ENCODE results near the gene FAM200C. TPM values are rescaled to one million over a fixed set of nuclear protein-coding genes. Genes with fewer than 3 reads are reported as not detected.

The FAM200C gene
- total RNA-seq, 5 donors from 2014 or later (not counting 1 experiment from before 2014, with no cell fraction given) = 0.12 to 0.76 (median 0.58) TPM; not detected in 1

DNA sequence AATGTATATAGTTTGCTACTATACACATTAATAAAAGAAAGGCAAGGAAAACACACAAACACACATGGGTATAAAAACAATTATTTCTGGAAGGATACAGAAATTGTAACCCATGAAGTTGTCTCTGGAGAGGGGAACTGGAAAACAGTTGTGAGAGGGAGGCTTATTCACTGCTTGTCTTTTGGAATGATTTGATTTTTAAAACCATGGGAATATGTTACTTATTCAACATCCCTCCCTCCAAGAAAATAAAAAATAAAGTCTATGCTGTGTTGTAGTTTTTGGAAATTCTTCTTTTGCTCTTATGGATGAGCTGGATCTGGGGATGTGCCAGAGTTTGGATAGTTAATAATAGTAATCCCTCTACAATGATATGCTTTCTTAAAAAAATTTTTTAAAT, 23.4 kb downstream of the FAM200C start:
- ATAC-seq (replicated peaks in 1 of 4) (no peak), DNase-seq (no peak)
- H3K4me3 Mint-ChIP-seq = no peak overlapping the region
- H3K36me3 Mint-ChIP-seq = no peaks in the 10 kb centered on the region
- ChIA-PET CTCF (interaction anchor here (0.6 to 1.1 kb wide), 2 partner anchors 47 to 355 kb away, joined by 4 to 16 read pairs; no protein-coding TSS in a partner anchor), POLR2A (interaction anchor here in 1 of 2 donors (0.6 kb wide), 1 partner anchor 192 kb away, joined by 7 read pairs; no protein-coding TSS in a partner anchor)
- H3K27ac ChIP-seq (ENCODE audit: low read length) = no peak overlapping the region
- H3K27me3 Mint-ChIP-seq = peaks cover 45 to 49% of the 10 kb centered on the region in 2 donors
- H3K4me1 Mint-ChIP-seq = no peaks in the 10 kb centered on the region
- no peak overlapping the region for H3K27ac Mint-ChIP-seq
- no peaks in the 10 kb centered on the region for H3K9me3 Mint-ChIP-seq
- no peaks in the 10 kb centered on the region for H3K27me3 ChIP-seq (replicated peaks in 1 of 2; ENCODE audit: control insufficient read depth in 2 of 2, extremely low read depth in 1 of 2, insufficient read depth in 2 of 2, low read length in 1 of 2)
- no peaks in the 10 kb centered on the region for H3K9me3 ChIP-seq
- H3K36me3 ChIP-seq (ENCODE audit: control insufficient read depth in 2 of 2, extremely low read depth in 1 of 2, insufficient read depth in 1 of 2, low read length in 1 of 2) = no peaks in the 10 kb centered on the region
- no peak overlapping the region for H3K4me3 ChIP-seq (ENCODE audit: control insufficient read depth in 1 of 2, extremely low read depth in 1 of 2, low read length in 1 of 2)
- no peaks in the 10 kb centered on the region for H3K4me1 ChIP-seq (ENCODE audit: control insufficient read depth in 1 of 2, extremely low read depth in 1 of 2, insufficient read depth in 2 of 2, low read length in 2 of 2)

- no CpG with 5 or more reads among the region's 2 CpGs for WGBS (ENCODE audit: insufficient coverage)
- POLR2A ChIA-PET = no interaction called here
- Mint-ChIP-seq H3K27me3 (peaks cover 49 to 56% of the 10 kb centered on the region in 2 donors), H3K4me1 (peaks cover 0 to 4% (median 1%) of the 10 kb centered on the region in 3 donors), H3K27ac (no peak overlapping the region), H3K4me3 (no peak overlapping the region), H3K9me3 (no peaks in the 10 kb centered on the region), H3K36me3 (no peaks in the 10 kb centered on the region)
- Histone ChIP-seq H3K9me3 (no peaks in the 10 kb centered on the region), H3K27ac (ENCODE audit: low read length) (no peak overlapping the region), H3K36me3 (ENCODE audit: control insufficient read depth in 2 of 2, extremely low read depth in 1 of 2, insufficient read depth in 1 of 2, low read length in 1 of 2) (no peaks in the 10 kb centered on the region), H3K27me3 (replicated peaks in 1 of 2; ENCODE audit: control insufficient read depth in 2 of 2, extremely low read depth in 1 of 2, insufficient read depth in 2 of 2, low read length in 1 of 2) (peaks cover 0 to 6% of the 10 kb centered on the region in 2 experiments), H3K4me3 (ENCODE audit: control insufficient read depth in 1 of 2, extremely low read depth in 1 of 2, low read length in 1 of 2) (no peak overlapping the region), H3K4me1 (ENCODE audit: control insufficient read depth in 1 of 2, extremely low read depth in 1 of 2, insufficient read depth in 2 of 2, low read length in 2 of 2) (peaks cover 0 to under 1% of the 10 kb centered on the region in 2 experiments)
- CTCF ChIA-PET = no interaction called here
- DNase-seq = no peak
- no peak for ATAC-seq (replicated peaks in 1 of 4)
Measured at GRCh38 chr5:160375701-160376100, 24.2 kb downstream of the FAM200C start.

GRCh38 chr5:160375166-160375565, 24.7 kb downstream of the FAM200C start:
- Mint-ChIP-seq H3K36me3 (no peaks in the 10 kb centered on the region), H3K27ac (no peak overlapping the region), H3K9me3 (no peaks in the 10 kb centered on the region), H3K27me3 (peaks cover 51 to 59% of the 10 kb centered on the region in 2 donors), H3K4me1 (peaks cover 0 to 6% (median 6%) of the 10 kb centered on the region in 3 donors), H3K4me3 (no peak overlapping the region)
- Histone ChIP-seq H3K36me3 (ENCODE audit: control insufficient read depth in 2 of 2, extremely low read depth in 1 of 2, insufficient read depth in 1 of 2, low read length in 1 of 2) (no peaks in the 10 kb centered on the region), H3K4me1 (ENCODE audit: control insufficient read depth in 1 of 2, extremely low read depth in 1 of 2, insufficient read depth in 2 of 2, low read length in 2 of 2) (peaks cover 0 to 6% of the 10 kb centered on the region in 2 experiments), H3K9me3 (no peaks in the 10 kb centered on the region), H3K4me3 (ENCODE audit: control insufficient read depth in 1 of 2, extremely low read depth in 1 of 2, low read length in 1 of 2) (no peak overlapping the region), H3K27me3 (replicated peaks in 1 of 2; ENCODE audit: control insufficient read depth in 2 of 2, extremely low read depth in 1 of 2, insufficient read depth in 2 of 2, low read length in 1 of 2) (peaks cover 0 to 11% of the 10 kb centered on the region in 2 experiments), H3K27ac (ENCODE audit: low read length) (no peak overlapping the region)
- CTCF ChIA-PET = no interaction called here
- DNase-seq (no peak), ATAC-seq (replicated peaks in 1 of 4) (no peak)
- POLR2A ChIA-PET = no interaction called here

GRCh38 chr5:160371294-160371693, 28.6 kb downstream of the FAM200C start:
- ChIA-PET CTCF (interaction anchor here in 1 of 2 donors (0.7 kb wide), 1 partner anchor 406 kb away, joined by 3 read pairs; no protein-coding TSS in a partner anchor), POLR2A (no interaction called here)
- ATAC-seq (replicated peaks in 1 of 4) = no peak
- Histone ChIP-seq H3K27me3 (replicated peaks in 1 of 2; ENCODE audit: control insufficient read depth in 2 of 2, extremely low read depth in 1 of 2, insufficient read depth in 2 of 2, low read length in 1 of 2) (peaks cover 0 to 30% of the 10 kb centered on the region in 2 experiments), H3K4me3 (ENCODE audit: control insufficient read depth in 1 of 2, extremely low read depth in 1 of 2, low read length in 1 of 2) (no peak overlapping the region), H3K27ac (ENCODE audit: low read length) (no peak overlapping the region), H3K4me1 (ENCODE audit: control insufficient read depth in 1 of 2, extremely low read depth in 1 of 2, insufficient read depth in 2 of 2, low read length in 2 of 2) (peaks cover 0 to 9% of the 10 kb centered on the region in 2 experiments), H3K9me3 (no peaks in the 10 kb centered on the region), H3K36me3 (ENCODE audit: control insufficient read depth in 2 of 2, extremely low read depth in 1 of 2, insufficient read depth in 1 of 2, low read length in 1 of 2) (no peaks in the 10 kb centered on the region)
- Mint-ChIP-seq H3K27me3 (peaks cover 64 to 75% of the 10 kb centered on the region in 2 donors), H3K27ac (no peak overlapping the region), H3K4me1 (peaks cover 10 to 18% (median 18%) of the 10 kb centered on the region in 3 donors), H3K4me3 (peak overlapping the region in 2 of 3 donors; percentile 61 to 64), H3K36me3 (no peaks in the 10 kb centered on the region), H3K9me3 (no peaks in the 10 kb centered on the region)
- DNase-seq = no peak

GRCh38 chr5:160370713-160371034, 29.2 kb downstream of the FAM200C start:
- H3K4me1 ChIP-seq (ENCODE audit: control insufficient read depth in 1 of 2, extremely low read depth in 1 of 2, insufficient read depth in 2 of 2, low read length in 2 of 2) = peaks cover 0 to 9% of the 10 kb centered on the region in 2 experiments
- Mint-ChIP-seq H3K27me3 (peaks cover 66 to 79% of the 10 kb centered on the region in 2 donors), H3K4me3 (peak overlapping the region; percentile 52 to 64 (median 61)), H3K4me1 (peaks cover 10 to 18% (median 18%) of the 10 kb centered on the region in 3 donors), H3K36me3 (no peaks in the 10 kb centered on the region), H3K9me3 (no peaks in the 10 kb centered on the region), H3K27ac (no peak overlapping the region)
- H3K4me3 ChIP-seq (ENCODE audit: control insufficient read depth in 1 of 2, extremely low read depth in 1 of 2, low read length in 1 of 2) = peak overlapping the region in 1 of 2 donors; percentile 60
- ChIA-PET POLR2A (no interaction called here), CTCF (interaction anchor here in 1 of 2 donors (1.3 kb wide), 1 partner anchor 24 kb away, joined by 4 read pairs; no protein-coding TSS in a partner anchor)
- no peak overlapping the region for H3K27ac ChIP-seq (ENCODE audit: low read length)
- peaks cover 0 to 31% of the 10 kb centered on the region in 2 experiments for H3K27me3 ChIP-seq (replicated peaks in 1 of 2; ENCODE audit: control insufficient read depth in 2 of 2, extremely low read depth in 1 of 2, insufficient read depth in 2 of 2, low read length in 1 of 2)
- no peaks in the 10 kb centered on the region for H3K36me3 ChIP-seq (ENCODE audit: control insufficient read depth in 2 of 2, extremely low read depth in 1 of 2, insufficient read depth in 1 of 2, low read length in 1 of 2)
- DNase-seq (no peak), ATAC-seq (replicated peaks in 1 of 4) (no peak)
- H3K9me3 ChIP-seq = no peaks in the 10 kb centered on the region
- 67% methylated on average over 12 of the region's 12 CpGs for WGBS (ENCODE audit: insufficient coverage)

DNA sequence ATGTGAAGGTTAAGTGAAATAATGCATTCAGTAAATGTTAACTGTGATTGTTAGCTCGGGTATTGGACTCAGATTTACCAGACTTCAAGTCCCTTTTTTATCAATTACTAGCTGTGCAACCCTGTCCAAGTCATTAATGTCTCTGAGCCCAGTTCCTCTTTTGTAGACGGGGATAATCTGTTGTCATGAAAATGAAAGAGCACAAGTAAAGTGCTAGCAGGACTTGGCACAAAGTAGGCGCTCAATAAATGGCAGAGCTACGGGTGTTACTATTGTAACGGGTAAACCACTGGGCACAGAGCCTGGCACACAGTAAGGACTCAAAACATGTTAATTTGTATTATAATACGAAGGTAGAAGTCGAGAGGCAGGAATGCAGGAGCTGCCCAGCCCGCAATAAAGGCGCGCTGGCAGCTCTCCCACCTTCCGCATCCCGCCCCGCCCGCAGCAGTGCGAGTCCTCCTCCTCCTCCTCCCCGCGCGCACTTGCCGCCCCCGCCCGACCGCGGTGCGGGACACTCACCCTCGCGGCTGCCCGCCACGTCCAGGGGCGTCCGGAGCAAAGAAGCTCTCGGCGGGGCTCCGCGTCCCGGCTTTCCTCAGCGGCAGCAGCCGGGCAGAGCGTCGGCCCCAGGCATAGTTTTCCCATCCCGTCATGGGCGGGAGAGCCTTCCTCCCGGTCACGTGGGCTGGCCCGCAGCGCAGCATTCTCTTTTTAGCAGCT, 29.7 kb downstream of the FAM200C start, which contains the start of gene C1QTNF2:
Gene C1QTNF2 (minus strand): TSS at position 637 of the 723 bp plus-strand sequence. CDS start 15,615 bp downstream, outside the sequence.
- ChIA-PET CTCF (interaction anchor here (0.6 to 1.3 kb wide), 2 partner anchors 23 to 854 kb away, joined by 3 to 4 read pairs; no protein-coding TSS in a partner anchor), POLR2A (no interaction called here)
- H3K27ac Mint-ChIP-seq = no peak within 1 kb of the TSS
- H3K27me3 Mint-ChIP-seq = peaks cover 63 to 78% of the 10 kb centered on the region in 2 donors
- H3K9me3 Mint-ChIP-seq = no peaks in the 10 kb centered on the region
- H3K36me3 Mint-ChIP-seq = no peaks in the 10 kb centered on the region
- Histone ChIP-seq H3K27me3 (replicated peaks in 1 of 2; ENCODE audit: control insufficient read depth in 2 of 2, extremely low read depth in 1 of 2, insufficient read depth in 2 of 2, low read length in 1 of 2) (peaks cover 0 to 31% of the 10 kb centered on the region in 2 experiments), H3K9me3 (no peaks in the 10 kb centered on the region), H3K36me3 (ENCODE audit: control insufficient read depth in 2 of 2, extremely low read depth in 1 of 2, insufficient read depth in 1 of 2, low read length in 1 of 2) (no peaks in the 10 kb centered on the region), H3K4me3 (ENCODE audit: control insufficient read depth in 1 of 2, extremely low read depth in 1 of 2, low read length in 1 of 2) (peak within 1 kb of the TSS in 1 of 2 donors; percentile 60), H3K4me1 (ENCODE audit: control insufficient read depth in 1 of 2, extremely low read depth in 1 of 2, insufficient read depth in 2 of 2, low read length in 2 of 2) (peaks cover 0 to 9% of the 10 kb centered on the region in 2 experiments), H3K27ac (ENCODE audit: low read length) (no peak within 1 kb of the TSS)
- ATAC-seq (replicated peaks in 1 of 4) (peak in 2 of 4 experiments; percentile 43 to 46), DNase-seq (peak in 2 of 35 experiments; percentile 4 to 9)
- peaks cover 10 to 18% (median 18%) of the 10 kb centered on the region in 3 donors for H3K4me1 Mint-ChIP-seq
- WGBS (ENCODE audit: insufficient coverage) = 5% methylated on average over 37 of the region's 45 CpGs
- H3K4me3 Mint-ChIP-seq = peak within 1 kb of the TSS; percentile 60 to 64 (median 61)
